ENCODE results near the gene WDFY1. TPM values are rescaled to one million over a fixed set of nuclear protein-coding genes. Genes with fewer than 3 reads are reported as not detected.

Gene WDFY1
- total RNA-seq, 1 experiment from 2014 or later, result 88.7 TPM

DNA sequence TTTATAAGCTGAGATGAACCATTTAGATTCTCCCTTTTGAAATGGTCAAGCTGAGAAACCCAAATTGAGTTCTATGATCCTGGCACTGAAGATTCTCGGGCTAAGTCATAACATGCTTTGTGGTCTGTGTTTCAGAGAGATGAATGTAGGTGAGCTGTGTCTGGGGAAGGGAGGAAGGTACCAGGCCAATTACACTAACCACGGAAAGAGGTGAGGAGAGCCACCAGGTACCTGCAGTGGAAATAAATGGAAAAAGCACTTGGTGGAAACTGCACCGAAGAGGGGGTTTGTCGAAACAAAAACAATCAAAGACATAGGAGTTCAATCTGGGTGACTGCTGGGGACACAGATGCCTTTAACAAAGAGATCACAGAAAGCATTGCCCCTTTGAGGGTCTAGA, 11.2 kb upstream of the WDFY1 start:
- intact Hi-C loops (cut with micrococcal nuclease; ENCODE audit: unreplicated experiment), result no loop called here
- peaks cover 49% of the 10 kb centered on the region for H3K4me1 ChIP-seq (ENCODE audit: insufficient read depth, low read length, poor library complexity, severe bottlenecking)
- POLR2A ChIA-PET (ENCODE audit: low non-redundant PET), result no interaction called here

DNA sequence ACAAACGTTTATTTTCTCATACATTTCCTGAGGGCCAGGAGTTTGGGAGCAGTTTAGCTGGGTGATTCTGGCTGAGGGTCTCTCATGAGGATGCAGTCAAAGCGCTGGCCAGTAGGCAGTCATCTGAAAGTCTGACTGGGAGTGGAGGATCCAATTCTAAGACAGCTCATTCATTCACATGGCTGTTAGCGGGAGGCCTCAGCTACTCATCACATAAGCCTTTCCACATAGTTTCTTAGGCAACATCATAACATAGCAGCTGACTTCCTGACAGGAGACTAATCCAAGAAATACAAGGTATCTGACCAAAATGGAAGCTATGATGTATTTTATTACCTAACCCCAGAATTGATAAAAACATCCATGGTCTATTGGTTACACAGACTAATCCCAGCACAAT, 9.3 kb upstream of the WDFY1 start:
- no peaks in the 10 kb centered on the region for H3K9me3 ChIP-seq (ENCODE audit: low read depth, low read length, poor library complexity, severe bottlenecking)
- intact Hi-C loops (cut with micrococcal nuclease; ENCODE audit: unreplicated experiment), result no loop called here
- TF ChIP-seq, protein P1, sequence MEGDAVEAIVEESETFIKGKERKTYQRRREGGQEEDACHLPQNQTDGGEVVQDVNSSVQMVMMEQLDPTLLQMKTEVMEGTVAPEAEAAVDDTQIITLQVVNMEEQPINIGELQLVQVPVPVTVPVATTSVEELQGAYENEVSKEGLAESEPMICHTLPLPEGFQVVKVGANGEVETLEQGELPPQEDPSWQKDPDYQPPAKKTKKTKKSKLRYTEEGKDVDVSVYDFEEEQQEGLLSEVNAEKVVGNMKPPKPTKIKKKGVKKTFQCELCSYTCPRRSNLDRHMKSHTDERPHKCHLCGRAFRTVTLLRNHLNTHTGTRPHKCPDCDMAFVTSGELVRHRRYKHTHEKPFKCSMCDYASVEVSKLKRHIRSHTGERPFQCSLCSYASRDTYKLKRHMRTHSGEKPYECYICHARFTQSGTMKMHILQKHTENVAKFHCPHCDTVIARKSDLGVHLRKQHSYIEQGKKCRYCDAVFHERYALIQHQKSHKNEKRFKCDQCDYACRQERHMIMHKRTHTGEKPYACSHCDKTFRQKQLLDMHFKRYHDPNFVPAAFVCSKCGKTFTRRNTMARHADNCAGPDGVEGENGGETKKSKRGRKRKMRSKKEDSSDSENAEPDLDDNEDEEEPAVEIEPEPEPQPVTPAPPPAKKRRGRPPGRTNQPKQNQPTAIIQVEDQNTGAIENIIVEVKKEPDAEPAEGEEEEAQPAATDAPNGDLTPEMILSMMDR (conservative IDR thresholded peaks at IDR 0.05; ENCODE audit: low read depth, low read length), result no peak
- no peak for TF ChIP-seq EZH2 (IDR thresholded peaks at IDR 0.05; ENCODE audit: borderline replicate concordance, low read depth, low read length, poor library complexity, severe bottlenecking)

More for the DNA sequence above, 11.2 kb upstream of the WDFY1 start:
- TF ChIP-seq, protein P1 (conservative IDR thresholded peaks at IDR 0.05; ENCODE audit: low read depth, low read length), result no peak
- no peak for TF ChIP-seq EZH2 (IDR thresholded peaks at IDR 0.05; ENCODE audit: borderline replicate concordance, low read depth, low read length, poor library complexity, severe bottlenecking)
- Histone ChIP-seq H3K36me3 (ENCODE audit: insufficient read depth, low read length, poor library complexity, severe bottlenecking) (peaks cover 17% of the 10 kb centered on the region), H3K9me3 (ENCODE audit: low read depth, low read length, poor library complexity, severe bottlenecking) (no peaks in the 10 kb centered on the region), H3K27ac (ENCODE audit: low read depth, low read length, poor library complexity, severe bottlenecking) (no peak overlapping the region), H3K4me3 (ENCODE audit: low read depth, low read length, poor library complexity, severe bottlenecking) (no peak overlapping the region), H3K27me3 (replicated peaks; ENCODE audit: insufficient read depth, low read depth, low read length, poor library complexity) (no peaks in the 10 kb centered on the region)
- BruUV-seq (replicated peaks), result no TSS peak
- CTCF ChIA-PET, result no interaction called here
- DNase-seq (ENCODE audit: low spot score), result no peak

DNA sequence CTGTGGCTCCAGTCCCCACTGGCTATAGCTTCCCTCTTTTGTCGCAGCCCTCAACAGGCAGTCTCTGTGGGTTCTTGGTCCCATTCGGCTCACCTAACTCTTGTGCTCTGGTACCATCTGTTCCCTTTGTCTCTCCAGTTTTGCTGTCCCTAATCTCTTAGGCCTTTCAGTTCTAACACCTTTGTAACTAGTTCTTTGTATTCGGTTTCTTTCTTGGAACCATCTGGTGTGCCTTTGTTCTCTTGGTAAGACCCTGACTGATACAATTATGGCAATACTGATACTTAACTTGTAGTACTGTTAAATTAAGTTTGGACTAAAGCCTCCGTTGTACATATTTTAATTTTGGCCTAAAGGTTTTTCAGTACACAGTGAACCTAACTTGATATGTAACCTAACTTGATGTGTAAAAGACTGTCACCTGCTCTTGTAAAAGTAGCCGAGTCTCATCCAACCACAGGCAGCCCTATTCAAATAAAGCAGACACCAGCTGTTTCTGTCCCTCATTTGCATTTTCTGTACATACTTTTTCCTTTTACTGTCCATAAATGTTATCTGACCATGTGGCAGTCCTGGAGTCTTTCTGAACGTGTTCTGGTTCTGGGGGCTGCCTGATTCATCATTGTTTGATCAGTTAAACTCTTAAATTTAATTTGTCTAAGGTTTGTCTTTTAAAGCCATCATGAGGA, 7.3 kb upstream of the WDFY1 start:
- Histone ChIP-seq H3K27ac (ENCODE audit: low read depth, low read length, poor library complexity, severe bottlenecking) (no peak overlapping the region), H3K36me3 (ENCODE audit: insufficient read depth, low read length, poor library complexity, severe bottlenecking) (no peaks in the 10 kb centered on the region)
- no TSS peak for BruUV-seq (replicated peaks)

More for the DNA sequence above, 9.3 kb upstream of the WDFY1 start:
- no peak for DNase-seq (ENCODE audit: low spot score)
- ChIA-PET POLR2A (ENCODE audit: low non-redundant PET) (no interaction called here), CTCF (no interaction called here)
- BruUV-seq (replicated peaks), result no TSS peak
- no peaks in the 10 kb centered on the region for H3K36me3 ChIP-seq (ENCODE audit: insufficient read depth, low read length, poor library complexity, severe bottlenecking)
- H3K4me1 ChIP-seq (ENCODE audit: insufficient read depth, low read length, poor library complexity, severe bottlenecking), result peaks cover 31% of the 10 kb centered on the region
- no peaks in the 10 kb centered on the region for H3K27me3 ChIP-seq (replicated peaks; ENCODE audit: insufficient read depth, low read depth, low read length, poor library complexity)
- H3K27ac ChIP-seq (ENCODE audit: low read depth, low read length, poor library complexity, severe bottlenecking), result no peak overlapping the region
- H3K4me3 ChIP-seq (ENCODE audit: low read depth, low read length, poor library complexity, severe bottlenecking), result no peak overlapping the region

More for the DNA sequence above, 7.3 kb upstream of the WDFY1 start:
- intact Hi-C loops (cut with micrococcal nuclease; ENCODE audit: unreplicated experiment), result no loop called here
- no peaks in the 10 kb centered on the region for H3K27me3 ChIP-seq (replicated peaks; ENCODE audit: insufficient read depth, low read depth, low read length, poor library complexity)
- CTCF ChIA-PET, result no interaction called here
- no peak for DNase-seq (ENCODE audit: low spot score)
- TF ChIP-seq EZH2 (IDR thresholded peaks at IDR 0.05; ENCODE audit: borderline replicate concordance, low read depth, low read length, poor library complexity, severe bottlenecking), result no peak
- TF ChIP-seq, protein P1 (conservative IDR thresholded peaks at IDR 0.05; ENCODE audit: low read depth, low read length), result no peak
- H3K4me1 ChIP-seq (ENCODE audit: insufficient read depth, low read length, poor library complexity, severe bottlenecking), result peaks cover 28% of the 10 kb centered on the region
- H3K9me3 ChIP-seq (ENCODE audit: low read depth, low read length, poor library complexity, severe bottlenecking), result no peaks in the 10 kb centered on the region
- H3K4me3 ChIP-seq (ENCODE audit: low read depth, low read length, poor library complexity, severe bottlenecking), result no peak overlapping the region
- POLR2A ChIA-PET (ENCODE audit: low non-redundant PET), result no interaction called here

Data from A673 (cell line).